Type B pancreatic cell (in vitro differentiated cells): Measurements from ENCODE around the gene ARHGAP42. TPM values are rescaled to one million over a fixed set of nuclear protein-coding genes. Genes with fewer than 3 reads are reported as not detected.
A peak's percentile ranks its signal among the peaks of the same experiment; 100 is the strongest.

ENCODE experiments used
- DNase-seq: peaks from one replicate; pipeline ENCODE4 v3.0.0; 2021; ENCODE audit warnings: mixed read lengths; ENCODE audit not compliant: unreplicated experiment; ENCODE audit errors: extremely low spot score
- H3K27ac Mint-ChIP-seq: 2 replicates; pipeline ENCODE4 v1.8.0; 2021; ENCODE audit warnings: mild to moderate bottlenecking, mixed read lengths
- H3K27me3 Mint-ChIP-seq: 2 replicates; pipeline ENCODE4 v1.8.0; 2021; ENCODE audit warnings: mixed read lengths
- H3K36me3 Mint-ChIP-seq: 2 replicates; pipeline ENCODE4 v1.8.0; 2021; ENCODE audit warnings: mixed read lengths
- H3K4me1 Mint-ChIP-seq: one replicate; pipeline ENCODE4 v1.8.0; 2021; ENCODE audit warnings: mixed read lengths; ENCODE audit not compliant: unreplicated experiment
- H3K4me3 Mint-ChIP-seq: 2 replicates; pipeline ENCODE4 v1.8.0; 2021; ENCODE audit warnings: mild to moderate bottlenecking, mixed read lengths
- H3K9me3 Mint-ChIP-seq: 2 replicates; pipeline ENCODE4 v1.8.0; 2021; ENCODE audit warnings: mixed read lengths
- CTCF ChIP-seq: fragments of 200-600 bp; sonication (generic); conservative IDR thresholded peaks from 2 replicates; pipeline ENCODE4 v1.5.0; 2021; ENCODE audit warnings: antibody characterized with exemption, mild to moderate bottlenecking
- total RNA-seq: library from RNA; stranded (reverse); gene quantifications from 2 replicates; pipeline ENCODE4 v1.2.1, GENCODE V29; 2021; ENCODE audit warnings: low replicate concordance

The ARHGAP42 gene
- total RNA-seq, 1 donor from 2014 or later: 22.6 TPM

- no peaks in the 10 kb centered on the region for H3K27me3 Mint-ChIP-seq
- H3K27ac Mint-ChIP-seq: no peak overlapping the region
- no peaks in the 10 kb centered on the region for H3K9me3 Mint-ChIP-seq
- peaks cover 13% of the 10 kb centered on the region for H3K4me1 Mint-ChIP-seq
- DNase-seq: no peak
- no peak overlapping the region for H3K4me3 Mint-ChIP-seq
- no peak for TF ChIP-seq CTCF
- peaks cover 3% of the 10 kb centered on the region for H3K36me3 Mint-ChIP-seq
Measured at GRCh38 chr11:100810666-100811065, 123.6 kb downstream of the ARHGAP42 start.

- Mint-ChIP-seq H3K27me3 (no peaks in the 10 kb centered on the region), H3K4me3 (no peak overlapping the region), H3K36me3 (peaks cover 3% of the 10 kb centered on the region), H3K27ac (no peak overlapping the region), H3K4me1 (peaks cover 12% of the 10 kb centered on the region), H3K9me3 (no peaks in the 10 kb centered on the region)
- DNase-seq: no peak
- no peak for TF ChIP-seq CTCF
Measured at GRCh38 chr11:100812517-100812916, 125.4 kb downstream of the ARHGAP42 start.

GRCh38 chr11:100815787-100816330 is 128.8 kb downstream of the ARHGAP42 start:
- no peak overlapping the region for H3K27ac Mint-ChIP-seq
- no peaks in the 10 kb centered on the region for H3K36me3 Mint-ChIP-seq
- H3K4me1 Mint-ChIP-seq: peaks cover 5% of the 10 kb centered on the region

GRCh38 chr11:100816823-100817222 is 129.7 kb downstream of the ARHGAP42 start:
- Mint-ChIP-seq H3K9me3 (no peaks in the 10 kb centered on the region), H3K36me3 (no peaks in the 10 kb centered on the region), H3K27me3 (no peaks in the 10 kb centered on the region), H3K4me3 (no peak overlapping the region), H3K4me1 (peaks cover 15% of the 10 kb centered on the region), H3K27ac (no peak overlapping the region)
- TF ChIP-seq CTCF: no peak
- DNase-seq: no peak

More at GRCh38 chr11:100815787-100816330, 128.8 kb downstream of the ARHGAP42 start:
- TF ChIP-seq CTCF: no peak
- Mint-ChIP-seq H3K9me3 (no peaks in the 10 kb centered on the region), H3K4me3 (no peak overlapping the region), H3K27me3 (no peaks in the 10 kb centered on the region)
- no peak for DNase-seq

- no peaks in the 10 kb centered on the region for H3K9me3 Mint-ChIP-seq
- H3K36me3 Mint-ChIP-seq: no peaks in the 10 kb centered on the region
- no peak for DNase-seq
- H3K4me3 Mint-ChIP-seq: no peak overlapping the region
- no peaks in the 10 kb centered on the region for H3K27me3 Mint-ChIP-seq
- H3K4me1 Mint-ChIP-seq: peaks cover 16% of the 10 kb centered on the region
- peak; percentile 14 for TF ChIP-seq CTCF
- H3K27ac Mint-ChIP-seq: no peak overlapping the region
Measured at GRCh38 chr11:100817620-100818019, 130.5 kb downstream of the ARHGAP42 start.

GRCh38 chr11:100820621-100821020 is 133.5 kb downstream of the ARHGAP42 start:
- no peak for DNase-seq
- no peaks in the 10 kb centered on the region for H3K9me3 Mint-ChIP-seq
- H3K4me3 Mint-ChIP-seq: no peak overlapping the region
- H3K4me1 Mint-ChIP-seq: peaks cover 30% of the 10 kb centered on the region
- no peak overlapping the region for H3K27ac Mint-ChIP-seq
- H3K27me3 Mint-ChIP-seq: no peaks in the 10 kb centered on the region
- no peak for TF ChIP-seq CTCF
- no peaks in the 10 kb centered on the region for H3K36me3 Mint-ChIP-seq
